Measurements from ENCODE around the gene LIPN. TPM values are rescaled to one million over a fixed set of nuclear protein-coding genes. Genes with fewer than 3 reads are reported as not detected.

The LIPN gene
- total and polyA plus RNA-seq, 2 experiments from 2014 or later, result not detected

GRCh38 chr10:88745633-88746032 lies 14.2 kb upstream of the LIPN start:
- Histone ChIP-seq H3K4me3 (no peak overlapping the region), H3K9me2 (ENCODE audit: insufficient read depth) (no peaks in the 10 kb centered on the region), H3K4me1 (ENCODE audit: insufficient read depth) (no peaks in the 10 kb centered on the region), H3K27ac (ENCODE audit: low read depth) (no peak overlapping the region), H3K36me3 (ENCODE audit: insufficient read depth) (no peaks in the 10 kb centered on the region), H3K4me2 (no peak overlapping the region), H4K20me1 (replicated peaks; ENCODE audit: insufficient read depth) (no peaks in the 10 kb centered on the region), H3F3A (replicated peaks; ENCODE audit: low read depth) (no peaks in the 10 kb centered on the region), H2AFZ (no peak overlapping the region), H3K79me2 (replicated peaks; ENCODE audit: insufficient read depth) (no peaks in the 10 kb centered on the region), H3K27me3 (ENCODE audit: insufficient read depth) (no peaks in the 10 kb centered on the region)
- Mint-ChIP-seq H3K27me3 (ENCODE audit: insufficient read depth, low read depth, poor library complexity) (peaks cover 2% of the 10 kb centered on the region), H3K4me1 (no peaks in the 10 kb centered on the region; the same call in 2 of the 3 replicates), H3K4me3 (no peak overlapping the region), H3K27ac (no peak overlapping the region), H3K36me3 (ENCODE audit: low read depth) (no peaks in the 10 kb centered on the region), H3K9me3 (no peaks in the 10 kb centered on the region; the same call in 2 of the 3 replicates)
- DNase-seq (ENCODE audit: low spot score) (no peak), ATAC-seq (no peak)
- no peak for TF ChIP-seq CREB1 (CRISPR knock-in tag; IDR thresholded peaks at IDR 0.05; ENCODE audit: low read depth)
- TF ChIP-seq EZH2 (IDR thresholded peaks at IDR 0.05; ENCODE audit: low read depth, unreplicated experiment), result no peak
- no peak for TF ChIP-seq ZNF331 (CRISPR knock-in tag; IDR thresholded peaks at IDR 0.05; ENCODE audit: low read depth)
- TF ChIP-seq NANOG (IDR thresholded peaks at IDR 0.05; ENCODE audit: borderline replicate concordance), result no peak
- TF ChIP-seq ZNF462 (CRISPR knock-in tag; IDR thresholded peaks at IDR 0.05), result no peak
- no peak for TF ChIP-seq REST (IDR thresholded peaks at IDR 0.05; ENCODE audit: unreplicated experiment)
- no peak for TF ChIP-seq POLR2AphosphoS5 (IDR thresholded peaks at IDR 0.05; ENCODE audit: low read depth)
- TF ChIP-seq ZNF114 (CRISPR knock-in tag; IDR thresholded peaks at IDR 0.05), result no peak
- no peak for TF ChIP-seq ETS1 (IDR thresholded peaks at IDR 0.05)
- no peak for TF ChIP-seq JUNB (IDR thresholded peaks at IDR 0.05; ENCODE audit: unreplicated experiment)
- TF ChIP-seq CTCF (conservative IDR thresholded peaks at IDR 0.05; ENCODE audit: low read depth in 2 of 2), result no peak

Measured in GM23338 (cell line).